Left kidney (tissue), 2 donors: ENCODE measurements around the gene MPC1. TPM values are rescaled to one million over a fixed set of nuclear protein-coding genes. Genes with fewer than 3 reads are reported as not detected.
A peak's percentile ranks its signal among the peaks of the same experiment; 100 is the strongest.
"Not testable (repeated sequence)": the region's sequence is repeated elsewhere in the genome, so short reads cannot be mapped to it uniquely, and the experiment has no call there.

ENCODE experiments used
- DNase-seq: peaks from one replicate; pipeline ENCODE4 v3.0.0-alpha.2; 2013
- polyA plus RNA-seq: library from polyadenylated mRNA; unstranded; fragments of 120-200 nt; gene quantifications from one replicate; pipeline ENCODE4 v1.2.1, GENCODE V29; 2013; ENCODE audit not compliant: insufficient read length

MPC1 gene
- polyA plus RNA-seq, 1 donor: 77.9 TPM

GRCh38 chr6:166381733-166382499 lies 824 bp downstream of the MPC1 start:
- peak; percentile 64 for DNase-seq

GRCh38 chr6:166381381-166381732 lies 1.4 kb downstream of the MPC1 start:
- no peak for DNase-seq

GRCh38 chr6:166379800-166380199 lies 2.9 kb downstream of the MPC1 start:
- no peak for DNase-seq

DNA sequence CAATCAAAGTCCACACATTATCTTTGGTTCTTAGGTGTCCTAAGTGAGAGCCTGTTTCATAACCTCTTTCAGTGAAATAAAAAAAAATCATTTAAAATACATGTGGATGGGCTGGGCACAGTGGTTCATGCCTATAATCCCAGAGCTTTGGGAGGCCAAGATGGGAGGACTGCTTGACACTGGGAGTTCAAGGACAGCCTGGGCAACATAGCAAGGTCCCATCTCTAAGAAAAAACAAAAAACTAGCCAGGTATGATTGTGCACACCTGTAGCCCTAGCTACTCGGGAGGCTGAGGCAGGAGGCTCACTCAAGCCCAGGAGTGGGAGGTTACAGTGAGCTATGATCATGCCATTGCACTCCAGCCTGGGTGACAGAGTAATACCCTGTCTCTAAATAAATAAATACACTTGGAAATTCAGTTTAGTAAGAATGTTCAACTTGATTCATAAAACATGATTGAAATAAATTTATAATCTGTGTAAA lies 3.6 kb downstream of the MPC1 start:
- DNase-seq: no peak

GRCh38 chr6:166377721-166378120 lies 5.0 kb downstream of the MPC1 start:
- no peak for DNase-seq

GRCh38 chr6:166375013-166375412 lies 7.7 kb downstream of the MPC1 start:
- DNase-seq: no peak

- DNase-seq: no peak
Observed at GRCh38 chr6:166370489-166370888, 12.3 kb downstream of the MPC1 start.

- DNase-seq: no peak
Observed at GRCh38 chr6:166369782-166370181, 13.0 kb downstream of the MPC1 start.

DNA sequence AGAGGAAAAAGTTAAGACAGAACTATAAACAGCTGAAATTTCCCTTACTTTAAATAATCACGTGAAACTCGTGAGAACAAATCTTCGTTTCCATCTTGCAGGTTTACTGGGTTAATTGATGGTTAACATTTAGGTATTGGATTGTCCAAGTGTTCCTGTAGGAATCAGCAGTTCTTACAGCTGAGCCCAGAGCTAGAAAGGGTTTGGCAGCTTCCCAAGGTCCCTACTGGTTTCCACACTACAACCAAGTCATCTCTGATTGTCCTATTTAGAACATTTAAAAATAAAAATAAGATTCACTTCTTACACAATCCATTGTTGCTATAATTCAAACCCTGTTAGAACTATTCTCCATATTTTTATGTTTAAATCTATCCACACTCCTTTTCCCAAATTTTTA lies 15.8 kb downstream of the MPC1 start:
- no peak for DNase-seq

- no peak for DNase-seq
Observed at GRCh38 chr6:166365806-166366205, 16.9 kb downstream of the MPC1 start.

GRCh38 chr6:166365221-166365620 lies 17.5 kb downstream of the MPC1 start:
- DNase-seq: no peak

DNA sequence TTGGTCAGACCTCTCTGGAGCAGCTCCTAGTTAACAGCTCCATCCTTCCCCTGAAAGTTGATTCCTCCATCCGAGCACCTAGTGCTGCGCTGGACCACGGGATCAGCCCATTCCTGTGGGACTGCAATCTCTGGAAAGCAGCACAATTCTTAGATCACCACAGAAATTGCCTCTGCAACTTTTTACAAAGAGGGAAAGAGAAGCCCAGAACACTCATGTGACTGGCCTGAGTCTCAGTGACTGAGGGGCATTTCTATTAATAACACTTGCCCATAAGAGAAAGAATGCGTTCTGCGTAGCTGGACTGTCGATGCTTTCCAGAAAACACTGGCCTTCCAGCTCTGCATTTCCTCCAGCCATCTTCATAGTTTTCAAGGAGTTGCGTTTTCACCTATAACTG lies 18.3 kb downstream of the MPC1 start:
- DNase-seq: no peak

GRCh38 chr6:166362427-166362826 lies 20.3 kb downstream of the MPC1 start:
- DNase-seq: not testable (repeated sequence)

- no peak for DNase-seq
Observed at GRCh38 chr6:166361077-166361429, 21.7 kb downstream of the MPC1 start.

- DNase-seq: no peak
Observed at GRCh38 chr6:166360243-166361076, 22.3 kb downstream of the MPC1 start.

DNA sequence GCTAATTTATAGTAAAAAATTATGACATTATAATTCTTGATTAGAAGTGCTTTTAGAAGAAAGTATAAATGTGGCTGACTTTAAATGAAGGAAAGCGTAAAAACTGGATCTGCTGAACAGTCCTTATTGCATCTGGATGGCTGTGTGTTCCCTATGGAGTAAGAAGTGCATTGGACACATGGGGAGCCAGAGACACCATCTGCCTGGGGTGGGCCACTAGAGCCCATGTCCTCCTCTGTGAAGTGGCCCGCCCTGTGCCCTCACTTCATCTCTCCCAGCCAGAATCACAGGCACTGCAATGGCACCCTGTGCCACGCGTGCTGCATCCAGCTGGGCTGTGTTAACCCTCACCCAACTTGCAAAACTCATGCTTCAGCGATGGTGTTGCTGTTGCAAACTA lies 27.2 kb downstream of the MPC1 start:
- no peak for DNase-seq

GRCh38 chr6:166354965-166355364 lies 27.8 kb downstream of the MPC1 start:
- DNase-seq: no peak

- DNase-seq: no peak
Observed at GRCh38 chr6:166354143-166354542, 28.6 kb downstream of the MPC1 start.

DNA sequence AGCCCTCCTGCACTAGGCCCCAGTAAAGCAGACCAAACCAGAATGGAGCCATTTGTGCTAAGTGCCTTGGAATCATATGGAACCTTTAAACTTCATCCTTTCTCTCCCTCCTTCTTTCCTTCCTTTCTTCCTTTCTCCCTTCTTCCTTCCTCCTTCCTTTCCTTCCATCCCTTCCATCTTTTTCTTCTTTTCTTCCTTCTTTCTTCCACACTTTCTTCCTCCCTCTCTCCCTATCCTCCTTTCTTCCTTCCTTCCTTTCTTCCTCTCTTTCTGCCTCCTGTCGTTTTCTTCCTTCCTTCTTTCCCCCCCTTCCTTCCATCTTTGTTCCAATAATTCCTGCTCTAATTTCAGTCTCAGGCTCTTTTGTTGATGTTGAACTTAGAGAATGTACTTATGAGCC lies 29.2 kb downstream of the MPC1 start:
- DNase-seq: no peak

GRCh38 chr6:166352923-166353322 lies 29.8 kb downstream of the MPC1 start:
- DNase-seq: no peak

DNA sequence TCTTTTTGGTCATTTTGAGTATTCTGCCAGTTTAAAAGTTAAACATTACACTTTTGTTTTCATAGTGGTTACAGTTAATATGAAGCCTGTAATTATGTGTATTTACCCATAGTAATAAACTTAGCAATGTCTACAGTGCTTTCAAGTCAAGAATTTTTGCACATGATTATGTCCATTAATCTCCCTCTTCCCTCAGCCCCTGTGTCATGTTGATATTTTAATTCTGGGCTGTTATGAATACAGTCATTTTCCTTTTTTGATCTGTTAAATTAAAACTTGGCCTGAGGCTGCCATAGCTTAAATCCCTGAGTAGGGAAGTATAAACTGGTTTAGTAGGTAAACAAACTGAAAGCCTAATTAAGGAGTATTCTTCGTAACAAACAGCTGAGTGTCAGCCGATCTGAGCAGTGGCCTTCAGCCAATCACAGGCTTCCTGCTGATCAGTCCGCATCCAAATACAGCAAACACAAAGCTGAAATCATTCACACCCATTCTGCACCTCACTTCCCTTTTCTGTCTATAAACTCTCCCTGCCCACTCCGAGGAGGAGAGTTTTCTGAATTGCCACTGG lies 30.9 kb downstream of the MPC1 start:
- no peak for DNase-seq

DNA sequence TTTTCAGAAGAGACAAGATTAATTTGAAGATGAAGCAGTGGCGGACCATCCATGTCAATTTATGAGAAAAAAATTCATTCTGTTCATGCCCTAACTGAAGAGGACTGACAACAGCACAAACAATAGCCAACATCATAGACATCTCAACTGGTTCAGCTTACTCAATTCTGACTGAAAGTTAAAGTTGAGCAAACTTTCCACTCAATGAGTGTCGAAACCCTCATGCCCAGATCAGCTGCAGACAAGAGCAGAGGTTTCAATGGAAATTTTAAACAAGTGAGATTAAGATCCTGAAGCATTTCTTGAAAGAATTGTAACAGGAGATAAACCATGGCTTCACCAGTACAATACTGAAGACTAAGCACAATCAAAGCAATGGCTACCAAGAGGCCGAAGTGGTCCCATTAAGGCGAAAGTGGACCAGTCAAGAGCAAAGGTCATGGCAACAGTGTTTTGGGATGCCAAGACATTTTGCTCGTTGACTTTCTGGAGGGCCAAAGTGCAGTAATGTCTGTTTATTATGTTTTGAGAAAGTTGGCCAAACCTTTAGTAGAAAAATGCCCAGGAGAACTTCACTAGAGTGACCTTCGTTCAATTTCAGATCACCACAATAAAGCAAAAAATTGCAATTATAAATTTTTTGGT lies 34.3 kb downstream of the MPC1 start:
- no peak for DNase-seq

GRCh38 chr6:166346965-166347364 lies 35.8 kb downstream of the MPC1 start:
- no peak for DNase-seq
